Smooth muscle cell (in vitro differentiated cells): Measurements from ENCODE around the gene PRR5. TPM values are rescaled to one million over a fixed set of nuclear protein-coding genes. Genes with fewer than 3 reads are reported as not detected.

Experiments
- DNase-seq: peaks from one replicate; lab custom pipeline; 2025; ENCODE audit not compliant: unreplicated experiment; lab: John Stamatoyannopoulos, UW
- H2AFZ ChIP-seq: fragments of 200-600 bp; sonication (generic); 2 replicates; pipeline ENCODE4 v1.6.0; 2016; ENCODE audit warnings: antibody characterized with exemption, low read depth, mild to moderate bottlenecking
- H3F3A ChIP-seq: fragments of 200-600 bp; sonication (generic); 2 replicates; pipeline ENCODE4 v1.6.0; 2017; ENCODE audit warnings: antibody characterized with exemption, low read depth
- H3K27ac ChIP-seq: fragments of 200-600 bp; sonication (generic); 2 replicates; pipeline ENCODE4 v1.5.1; 2016; ENCODE audit warnings: low read depth, mild to moderate bottlenecking
- H3K27me3 ChIP-seq: fragments of 200-600 bp; sonication (generic); 2 replicates; pipeline ENCODE4 v1.6.1; 2016; ENCODE audit warnings: low read depth, mild to moderate bottlenecking
- H3K36me3 ChIP-seq: fragments of 200-600 bp; sonication (generic); 2 replicates; pipeline ENCODE4 v1.5.1; 2016; ENCODE audit warnings: low read depth
- H3K4me1 ChIP-seq: fragments of 200-600 bp; sonication (generic); 2 replicates; pipeline ENCODE4 v1.5.1; 2016; ENCODE audit warnings: low read depth
- H3K4me2 ChIP-seq: fragments of 200-600 bp; sonication (generic); 2 replicates; pipeline ENCODE4 v1.6.0; 2016; ENCODE audit warnings: mild to moderate bottlenecking
- H3K4me3 ChIP-seq: fragments of 200-600 bp; sonication (generic); 2 replicates; pipeline ENCODE4 v1.5.1; 2016; ENCODE audit warnings: mild to moderate bottlenecking
- H3K79me2 ChIP-seq: fragments of 200-600 bp; sonication (generic); 2 replicates; pipeline ENCODE4 v1.6.0; 2016; ENCODE audit warnings: low read depth, mild to moderate bottlenecking
- H3K9ac ChIP-seq: fragments of 200-600 bp; sonication (generic); 2 replicates; pipeline ENCODE4 v1.6.0; 2016; ENCODE audit warnings: low read depth
- H3K9me3 ChIP-seq: fragments of 200-600 bp; sonication (generic); replicated peaks from 2 replicates; pipeline ENCODE4 v1.5.1; 2016; ENCODE audit warnings: low read depth
- H4K20me1 ChIP-seq: fragments of 200-600 bp; sonication (generic); 2 replicates; pipeline ENCODE4 v1.6.0; 2016; ENCODE audit warnings: low read depth
- CTCF ChIP-seq: fragments of 200-600 bp; sonication (generic); IDR thresholded peaks from 2 replicates; pipeline ENCODE4 v1.5.1; 2017; ENCODE audit warnings: borderline replicate concordance, mild to moderate bottlenecking, antibody characterized with exemption; ENCODE audit not compliant: insufficient read depth, poor library complexity, severe bottlenecking
- WGBS: methylation state at CpG from one replicate; pipeline ENCODE4 v1.1.7; 2016; ENCODE audit warnings: low lambda C conversion rate; 5-methylcytosine and 5-hydroxymethylcytosine counted together
- polyA plus RNA-seq: library from polyadenylated mRNA; unstranded; fragments of >200 nt; fragmentation: Nextera tagmentation; extraction: Ambion mirVana; gene quantifications from 2 replicates; pipeline ENCODE4 v1.2.1, GENCODE V29; 2016
- total RNA-seq: library from RNA; depleted of rRNA; stranded (reverse); fragments of >200 nt; gene quantifications from 2 replicates; pipeline ENCODE4 v1.2.3, GENCODE V29; 2014

The PRR5 gene
- total and polyA plus RNA-seq, 2 experiments from 2014 or later = 16.3 to 25.5 TPM

GRCh38 chr22:44697423-44698141, 4.4 kb upstream of the PRR5 start:
- Histone ChIP-seq H3K27ac (peak overlapping the region; percentile 86), H3K4me1 (peaks cover 21% of the 10 kb centered on the region), H4K20me1 (peaks cover 28% of the 10 kb centered on the region), H3K27me3 (no peaks in the 10 kb centered on the region), H3K4me3 (no peak overlapping the region), H3K79me2 (no peaks in the 10 kb centered on the region), H3K36me3 (no peaks in the 10 kb centered on the region), H3F3A (peaks cover 22% of the 10 kb centered on the region), H3K4me2 (peak overlapping the region; percentile 62), H2AFZ (no peak overlapping the region), H3K9ac (peak overlapping the region; percentile 56), H3K9me3 (no peaks in the 10 kb centered on the region)
- peak; percentile 50 for DNase-seq
- WGBS = 44% methylated on average over 21 of the region's 22 CpGs
- peak; percentile 91 for TF ChIP-seq CTCF

DNA sequence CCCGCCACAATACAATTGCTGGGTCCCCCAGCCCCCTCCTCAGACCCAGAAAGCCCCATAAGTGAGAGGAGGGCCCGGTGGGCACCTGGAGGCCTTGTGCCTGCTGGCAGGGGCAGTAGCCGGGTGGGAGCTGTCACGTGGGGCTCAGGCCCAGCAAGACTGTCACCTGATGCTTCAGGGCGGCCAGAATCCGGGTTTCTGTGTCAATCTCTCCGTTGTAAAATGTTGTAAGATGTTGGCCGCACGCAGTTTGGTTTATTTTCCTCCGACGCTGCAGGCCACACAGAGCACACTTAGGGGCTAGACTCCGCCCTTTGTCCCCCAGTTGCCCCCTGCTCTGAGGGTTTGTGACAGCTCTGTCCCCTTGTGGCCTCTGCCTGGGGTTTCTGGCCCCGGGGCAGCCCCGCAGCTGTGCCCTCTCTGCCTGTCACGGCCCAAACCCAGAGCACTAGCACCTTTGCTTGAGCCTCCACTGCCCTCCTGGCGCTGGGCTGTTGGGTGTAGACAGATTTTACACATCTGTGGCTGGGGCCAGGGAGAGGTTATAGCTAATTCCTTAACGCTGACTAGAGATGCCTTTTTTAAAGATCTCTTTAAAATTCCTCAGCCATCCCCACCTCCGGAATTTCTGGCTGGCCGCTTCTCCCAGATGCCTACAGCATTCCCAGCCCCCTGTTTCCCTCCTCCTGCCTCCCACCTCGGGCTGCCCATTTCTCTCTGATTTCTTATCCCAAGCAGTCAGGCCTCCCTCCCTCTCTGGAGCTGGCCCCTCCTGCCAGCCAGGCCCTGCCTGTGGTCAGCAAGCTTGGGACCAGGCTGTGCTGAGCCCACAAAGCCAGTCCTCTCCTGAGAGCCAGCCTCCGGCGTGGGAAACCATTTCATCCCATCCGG, 3.2 kb upstream of the PRR5 start:
- Histone ChIP-seq H3K9ac (peak overlapping the region; percentile 56), H3K79me2 (peaks cover 7% of the 10 kb centered on the region), H3K27ac (peak overlapping the region; percentile 86), H3K4me2 (peak overlapping the region; percentile 70), H3K9me3 (no peaks in the 10 kb centered on the region), H3K4me1 (peaks cover 30% of the 10 kb centered on the region), H4K20me1 (peaks cover 37% of the 10 kb centered on the region), H3K4me3 (no peak overlapping the region), H3K36me3 (no peaks in the 10 kb centered on the region), H3K27me3 (no peaks in the 10 kb centered on the region), H3F3A (peaks cover 22% of the 10 kb centered on the region), H2AFZ (no peak overlapping the region)
- TF ChIP-seq CTCF = no peak
- DNase-seq = peak; percentile 51
- 24% methylated on average over 23 of the region's 23 CpGs for WGBS

- Histone ChIP-seq H3K27me3 (no peaks in the 10 kb centered on the region), H3K4me2 (no peak overlapping the region), H4K20me1 (peaks cover 48% of the 10 kb centered on the region), H3K27ac (no peak overlapping the region), H3K9ac (no peak overlapping the region), H2AFZ (no peak overlapping the region), H3K4me1 (peaks cover 30% of the 10 kb centered on the region), H3K9me3 (no peaks in the 10 kb centered on the region), H3F3A (peaks cover 22% of the 10 kb centered on the region), H3K4me3 (no peak overlapping the region), H3K79me2 (peaks cover 20% of the 10 kb centered on the region), H3K36me3 (no peaks in the 10 kb centered on the region)
- TF ChIP-seq CTCF = no peak
- DNase-seq = no peak
- 76% methylated on average over 6 of the region's 6 CpGs for WGBS
These were observed 1.5 kb upstream of the PRR5 start for GRCh38 chr22:44700456-44700855.
